ENCODE measurements around the gene GPC5.

GPC5 gene

GRCh38 chr13:92412996-92413395 is 1014.6 kb downstream of the GPC5 start:
- Histone ChIP-seq H3K4me1 (ENCODE audit: control insufficient read depth in 2 of 2, insufficient read depth in 2 of 2, low read length in 2 of 2) (no peaks in the 10 kb centered on the region), H3K4me3 (ENCODE audit: low read length in 2 of 2) (no peak overlapping the region), H3K9me3 (ENCODE audit: control insufficient read depth in 2 of 2, low read length in 2 of 2) (no peaks in the 10 kb centered on the region), H3K27ac (ENCODE audit: low read depth in 2 of 2, low read length in 2 of 2) (no peak overlapping the region), H3K36me3 (ENCODE audit: control insufficient read depth in 2 of 2, insufficient read depth in 2 of 2, low read length in 2 of 2) (no peaks in the 10 kb centered on the region), H3K9ac (ENCODE audit: low read depth in 1 of 2, low read length in 2 of 2) (no peak overlapping the region), H3K27me3 (ENCODE audit: control insufficient read depth in 2 of 2, insufficient read depth in 2 of 2, low read length in 2 of 2) (no peaks in the 10 kb centered on the region)

GRCh38 chr13:92413452-92413851 is 1015.0 kb downstream of the GPC5 start:
- Histone ChIP-seq H3K27me3 (ENCODE audit: control insufficient read depth in 2 of 2, insufficient read depth in 2 of 2, low read length in 2 of 2) (no peaks in the 10 kb centered on the region), H3K27ac (ENCODE audit: low read depth in 2 of 2, low read length in 2 of 2) (no peak overlapping the region), H3K9ac (ENCODE audit: low read depth in 1 of 2, low read length in 2 of 2) (no peak overlapping the region), H3K36me3 (ENCODE audit: control insufficient read depth in 2 of 2, insufficient read depth in 2 of 2, low read length in 2 of 2) (no peaks in the 10 kb centered on the region), H3K9me3 (ENCODE audit: control insufficient read depth in 2 of 2, low read length in 2 of 2) (no peaks in the 10 kb centered on the region), H3K4me3 (ENCODE audit: low read length in 2 of 2) (no peak overlapping the region), H3K4me1 (ENCODE audit: control insufficient read depth in 2 of 2, insufficient read depth in 2 of 2, low read length in 2 of 2) (no peaks in the 10 kb centered on the region)

GRCh38 chr13:92414851-92415250 is 1016.4 kb downstream of the GPC5 start:
- no peaks in the 10 kb centered on the region for H3K36me3 ChIP-seq (ENCODE audit: control insufficient read depth in 2 of 2, insufficient read depth in 2 of 2, low read length in 2 of 2)
- no peak overlapping the region for H3K27ac ChIP-seq (ENCODE audit: low read depth in 2 of 2, low read length in 2 of 2)
- H3K4me3 ChIP-seq (ENCODE audit: low read length in 2 of 2) = no peak overlapping the region
- no peaks in the 10 kb centered on the region for H3K9me3 ChIP-seq (ENCODE audit: control insufficient read depth in 2 of 2, low read length in 2 of 2)
- no peaks in the 10 kb centered on the region for H3K27me3 ChIP-seq (ENCODE audit: control insufficient read depth in 2 of 2, insufficient read depth in 2 of 2, low read length in 2 of 2)
- no peak overlapping the region for H3K9ac ChIP-seq (ENCODE audit: low read depth in 1 of 2, low read length in 2 of 2)
- no peaks in the 10 kb centered on the region for H3K4me1 ChIP-seq (ENCODE audit: control insufficient read depth in 2 of 2, insufficient read depth in 2 of 2, low read length in 2 of 2)

DNA sequence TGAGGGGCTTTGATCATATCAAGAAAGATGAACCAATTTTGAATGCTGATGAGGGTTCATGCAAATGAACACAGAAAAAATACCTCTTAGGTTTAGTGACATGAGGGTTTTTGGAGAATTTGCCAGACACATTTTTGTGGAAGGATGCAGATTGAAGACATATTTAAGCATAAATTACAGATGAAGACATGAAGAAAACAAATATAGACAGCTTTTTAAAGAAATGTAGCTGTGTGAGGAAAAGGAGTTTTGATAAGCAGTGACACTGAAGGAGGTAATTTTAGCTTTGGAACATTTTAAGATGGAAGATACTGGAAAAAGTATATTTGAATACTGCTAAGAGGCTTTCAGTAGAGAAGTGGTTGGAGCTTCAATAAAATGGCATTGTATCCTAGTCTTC is 1017.4 kb downstream of the GPC5 start:
- Histone ChIP-seq H3K4me3 (ENCODE audit: low read length in 2 of 2) (no peak overlapping the region), H3K9ac (ENCODE audit: low read depth in 1 of 2, low read length in 2 of 2) (no peak overlapping the region), H3K27ac (ENCODE audit: low read depth in 2 of 2, low read length in 2 of 2) (no peak overlapping the region), H3K4me1 (ENCODE audit: control insufficient read depth in 2 of 2, insufficient read depth in 2 of 2, low read length in 2 of 2) (no peaks in the 10 kb centered on the region), H3K27me3 (ENCODE audit: control insufficient read depth in 2 of 2, insufficient read depth in 2 of 2, low read length in 2 of 2) (no peaks in the 10 kb centered on the region), H3K36me3 (ENCODE audit: control insufficient read depth in 2 of 2, insufficient read depth in 2 of 2, low read length in 2 of 2) (no peaks in the 10 kb centered on the region), H3K9me3 (ENCODE audit: control insufficient read depth in 2 of 2, low read length in 2 of 2) (no peaks in the 10 kb centered on the region)

DNA sequence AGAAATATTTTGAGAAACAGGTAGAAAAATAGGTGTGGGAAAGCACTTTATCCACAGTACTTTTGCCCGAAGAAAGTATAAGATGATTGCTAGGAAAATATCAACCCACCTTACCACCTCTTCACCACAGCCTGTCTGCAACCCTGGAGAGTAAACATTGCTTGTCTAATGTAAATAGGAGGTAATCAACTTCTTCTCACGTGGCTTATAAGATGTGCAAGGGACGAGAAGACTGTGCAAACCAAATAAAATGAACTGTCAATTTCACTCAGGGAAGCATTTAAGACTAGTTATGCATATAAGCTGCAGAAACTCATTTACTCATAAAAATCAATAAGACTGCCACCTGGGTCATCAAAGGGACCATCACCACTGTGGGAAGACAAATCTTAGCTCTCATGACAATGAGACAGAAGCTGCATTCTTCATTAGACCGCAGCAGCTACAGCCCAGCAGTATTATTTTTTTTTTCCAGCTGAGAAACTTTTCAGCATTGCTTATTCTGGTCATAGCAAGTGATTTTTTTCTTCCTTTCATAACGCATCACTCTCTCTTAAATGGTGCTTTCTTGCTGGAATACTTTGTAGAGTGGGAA is 1020.5 kb downstream of the GPC5 start:
- H3K9me3 ChIP-seq (ENCODE audit: control insufficient read depth in 2 of 2, low read length in 2 of 2) = peaks cover 0 to 3% of the 10 kb centered on the region in 2 donors
- H3K27ac ChIP-seq (ENCODE audit: low read depth in 2 of 2, low read length in 2 of 2) = no peak overlapping the region
- H3K4me3 ChIP-seq (ENCODE audit: low read length in 2 of 2) = no peak overlapping the region
- H3K27me3 ChIP-seq (ENCODE audit: control insufficient read depth in 2 of 2, insufficient read depth in 2 of 2, low read length in 2 of 2) = no peaks in the 10 kb centered on the region
- H3K9ac ChIP-seq (ENCODE audit: low read depth in 1 of 2, low read length in 2 of 2) = no peak overlapping the region
- no peaks in the 10 kb centered on the region for H3K36me3 ChIP-seq (ENCODE audit: control insufficient read depth in 2 of 2, insufficient read depth in 2 of 2, low read length in 2 of 2)
- no peaks in the 10 kb centered on the region for H3K4me1 ChIP-seq (ENCODE audit: control insufficient read depth in 2 of 2, insufficient read depth in 2 of 2, low read length in 2 of 2)

GRCh38 chr13:92429231-92429630 is 1030.8 kb downstream of the GPC5 start:
- no peaks in the 10 kb centered on the region for H3K4me1 ChIP-seq (ENCODE audit: control insufficient read depth in 2 of 2, insufficient read depth in 2 of 2, low read length in 2 of 2)
- H3K27ac ChIP-seq (ENCODE audit: low read depth in 2 of 2, low read length in 2 of 2) = no peak overlapping the region
- no peaks in the 10 kb centered on the region for H3K36me3 ChIP-seq (ENCODE audit: control insufficient read depth in 2 of 2, insufficient read depth in 2 of 2, low read length in 2 of 2)
- H3K27me3 ChIP-seq (ENCODE audit: control insufficient read depth in 2 of 2, insufficient read depth in 2 of 2, low read length in 2 of 2) = no peaks in the 10 kb centered on the region
- no peaks in the 10 kb centered on the region for H3K9me3 ChIP-seq (ENCODE audit: control insufficient read depth in 2 of 2, low read length in 2 of 2)
- no peak overlapping the region for H3K9ac ChIP-seq (ENCODE audit: low read depth in 1 of 2, low read length in 2 of 2)
- H3K4me3 ChIP-seq (ENCODE audit: low read length in 2 of 2) = no peak overlapping the region

DNA sequence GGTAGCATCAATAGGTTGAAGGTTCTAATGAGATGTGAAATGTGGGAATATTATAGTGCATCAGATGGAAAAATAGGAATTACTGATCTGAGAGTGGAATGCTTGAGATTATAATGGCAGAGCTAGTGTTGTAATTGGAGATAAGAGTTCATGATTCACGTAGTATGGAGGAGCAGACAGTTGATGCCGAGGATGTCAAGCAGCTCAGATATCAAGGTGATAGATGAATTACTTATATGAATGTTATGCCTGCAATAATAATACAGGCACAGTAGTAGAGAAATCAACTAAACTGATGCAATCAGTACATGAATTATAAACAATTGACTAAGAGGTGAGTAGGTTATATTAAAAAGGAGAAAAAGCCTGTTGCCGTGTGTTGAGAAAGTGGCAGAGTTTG is 1035.0 kb downstream of the GPC5 start:
- Histone ChIP-seq H3K9ac (ENCODE audit: low read depth in 1 of 2, low read length in 2 of 2) (no peak overlapping the region), H3K4me1 (ENCODE audit: control insufficient read depth in 2 of 2, insufficient read depth in 2 of 2, low read length in 2 of 2) (no peaks in the 10 kb centered on the region), H3K36me3 (ENCODE audit: control insufficient read depth in 2 of 2, insufficient read depth in 2 of 2, low read length in 2 of 2) (no peaks in the 10 kb centered on the region), H3K27ac (ENCODE audit: low read depth in 2 of 2, low read length in 2 of 2) (no peak overlapping the region), H3K4me3 (ENCODE audit: low read length in 2 of 2) (no peak overlapping the region), H3K27me3 (ENCODE audit: control insufficient read depth in 2 of 2, insufficient read depth in 2 of 2, low read length in 2 of 2) (no peaks in the 10 kb centered on the region), H3K9me3 (ENCODE audit: control insufficient read depth in 2 of 2, low read length in 2 of 2) (no peaks in the 10 kb centered on the region)

DNA sequence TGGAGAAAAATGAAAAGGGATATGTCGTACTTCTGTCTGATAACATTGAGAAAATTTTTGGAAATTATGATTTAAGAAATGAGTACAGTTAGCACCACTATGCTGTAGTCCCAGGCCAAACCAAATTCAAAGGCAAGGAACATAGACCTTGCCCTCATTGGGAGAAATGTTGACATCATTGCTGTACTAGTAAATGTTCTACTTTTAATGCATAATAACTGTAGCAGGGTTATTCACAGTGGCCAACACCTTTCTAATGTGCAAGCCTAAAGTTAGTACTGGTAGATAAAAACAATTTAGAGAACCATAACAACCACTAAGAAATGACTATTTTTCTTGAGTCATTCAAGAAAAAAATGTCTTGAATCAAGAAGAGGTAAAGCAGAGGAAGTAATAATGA is 1035.5 kb downstream of the GPC5 start:
- H3K9me3 ChIP-seq (ENCODE audit: control insufficient read depth in 2 of 2, low read length in 2 of 2) = no peaks in the 10 kb centered on the region
- H3K4me3 ChIP-seq (ENCODE audit: low read length in 2 of 2) = no peak overlapping the region
- no peak overlapping the region for H3K27ac ChIP-seq (ENCODE audit: low read depth in 2 of 2, low read length in 2 of 2)
- no peaks in the 10 kb centered on the region for H3K27me3 ChIP-seq (ENCODE audit: control insufficient read depth in 2 of 2, insufficient read depth in 2 of 2, low read length in 2 of 2)
- no peaks in the 10 kb centered on the region for H3K4me1 ChIP-seq (ENCODE audit: control insufficient read depth in 2 of 2, insufficient read depth in 2 of 2, low read length in 2 of 2)
- no peak overlapping the region for H3K9ac ChIP-seq (ENCODE audit: low read depth in 1 of 2, low read length in 2 of 2)
- no peaks in the 10 kb centered on the region for H3K36me3 ChIP-seq (ENCODE audit: control insufficient read depth in 2 of 2, insufficient read depth in 2 of 2, low read length in 2 of 2)

- Histone ChIP-seq H3K27me3 (ENCODE audit: control insufficient read depth in 2 of 2, insufficient read depth in 2 of 2, low read length in 2 of 2) (no peaks in the 10 kb centered on the region), H3K4me3 (ENCODE audit: low read length in 2 of 2) (no peak overlapping the region), H3K27ac (ENCODE audit: low read depth in 2 of 2, low read length in 2 of 2) (no peak overlapping the region), H3K9ac (ENCODE audit: low read depth in 1 of 2, low read length in 2 of 2) (no peak overlapping the region), H3K36me3 (ENCODE audit: control insufficient read depth in 2 of 2, insufficient read depth in 2 of 2, low read length in 2 of 2) (no peaks in the 10 kb centered on the region), H3K4me1 (ENCODE audit: control insufficient read depth in 2 of 2, insufficient read depth in 2 of 2, low read length in 2 of 2) (no peaks in the 10 kb centered on the region), H3K9me3 (ENCODE audit: control insufficient read depth in 2 of 2, low read length in 2 of 2) (no peaks in the 10 kb centered on the region)
Observed at GRCh38 chr13:92436924-92437323, 1038.5 kb downstream of the GPC5 start.

DNA sequence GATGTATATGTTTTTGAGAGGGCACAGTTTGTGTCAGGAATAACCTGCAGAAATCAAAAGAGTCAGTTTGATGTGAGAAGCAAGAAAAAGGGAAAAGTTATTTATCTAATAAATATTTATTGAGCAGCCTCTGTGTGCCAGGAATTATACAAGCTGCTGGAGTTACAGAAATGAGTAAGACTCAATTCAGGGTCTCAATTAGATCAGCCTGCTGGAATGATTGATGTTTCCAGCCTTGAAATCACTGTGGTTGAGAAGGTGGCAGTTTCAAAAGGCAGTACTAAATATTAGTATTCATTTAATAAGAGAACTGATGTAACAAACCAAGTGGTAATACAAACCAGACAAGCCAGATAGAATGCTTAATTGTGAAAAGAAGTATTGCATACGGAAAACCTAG is 1045.8 kb downstream of the GPC5 start:
- no peaks in the 10 kb centered on the region for H3K4me1 ChIP-seq (ENCODE audit: control insufficient read depth in 2 of 2, insufficient read depth in 2 of 2, low read length in 2 of 2)
- no peak overlapping the region for H3K27ac ChIP-seq (ENCODE audit: low read depth in 2 of 2, low read length in 2 of 2)
- no peak overlapping the region for H3K9ac ChIP-seq (ENCODE audit: low read depth in 1 of 2, low read length in 2 of 2)
- H3K36me3 ChIP-seq (ENCODE audit: control insufficient read depth in 2 of 2, insufficient read depth in 2 of 2, low read length in 2 of 2) = no peaks in the 10 kb centered on the region
- H3K4me3 ChIP-seq (ENCODE audit: low read length in 2 of 2) = no peak overlapping the region
- no peaks in the 10 kb centered on the region for H3K9me3 ChIP-seq (ENCODE audit: control insufficient read depth in 2 of 2, low read length in 2 of 2)
- no peaks in the 10 kb centered on the region for H3K27me3 ChIP-seq (ENCODE audit: control insufficient read depth in 2 of 2, insufficient read depth in 2 of 2, low read length in 2 of 2)

- Histone ChIP-seq H3K4me1 (ENCODE audit: control insufficient read depth in 2 of 2, insufficient read depth in 2 of 2, low read length in 2 of 2) (no peaks in the 10 kb centered on the region), H3K9ac (ENCODE audit: low read depth in 1 of 2, low read length in 2 of 2) (no peak overlapping the region), H3K27ac (ENCODE audit: low read depth in 2 of 2, low read length in 2 of 2) (no peak overlapping the region), H3K4me3 (ENCODE audit: low read length in 2 of 2) (no peak overlapping the region), H3K36me3 (ENCODE audit: control insufficient read depth in 2 of 2, insufficient read depth in 2 of 2, low read length in 2 of 2) (no peaks in the 10 kb centered on the region), H3K9me3 (ENCODE audit: control insufficient read depth in 2 of 2, low read length in 2 of 2) (no peaks in the 10 kb centered on the region), H3K27me3 (ENCODE audit: control insufficient read depth in 2 of 2, insufficient read depth in 2 of 2, low read length in 2 of 2) (no peaks in the 10 kb centered on the region)
Observed at GRCh38 chr13:92451060-92451459, 1052.6 kb downstream of the GPC5 start.
